ENCODE data around the gene SPPL3.

SPPL3 gene

GRCh38 chr12:120872487-120872886 is 31.7 kb downstream of the SPPL3 start:
- no peak for DNase-seq

DNA sequence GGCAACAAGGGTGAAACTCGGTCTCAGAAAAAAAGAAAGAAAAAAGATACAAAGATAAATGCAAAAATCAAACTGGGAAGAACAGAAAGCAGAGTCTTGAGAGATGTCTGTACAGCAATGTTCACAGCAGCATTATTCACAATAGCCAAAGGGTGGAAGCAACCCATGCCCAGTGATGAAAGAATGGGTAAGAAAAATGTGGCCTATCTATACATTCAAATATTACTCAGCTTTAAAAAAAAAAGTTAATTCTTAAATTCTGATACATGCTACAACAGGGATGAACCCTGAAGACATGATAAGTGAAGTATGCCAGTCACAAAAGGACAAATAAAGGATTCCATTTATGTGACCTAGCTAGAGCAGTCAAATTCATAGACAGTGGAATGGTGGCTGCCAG is 33.7 kb downstream of the SPPL3 start:
- DNase-seq, result no peak

DNA sequence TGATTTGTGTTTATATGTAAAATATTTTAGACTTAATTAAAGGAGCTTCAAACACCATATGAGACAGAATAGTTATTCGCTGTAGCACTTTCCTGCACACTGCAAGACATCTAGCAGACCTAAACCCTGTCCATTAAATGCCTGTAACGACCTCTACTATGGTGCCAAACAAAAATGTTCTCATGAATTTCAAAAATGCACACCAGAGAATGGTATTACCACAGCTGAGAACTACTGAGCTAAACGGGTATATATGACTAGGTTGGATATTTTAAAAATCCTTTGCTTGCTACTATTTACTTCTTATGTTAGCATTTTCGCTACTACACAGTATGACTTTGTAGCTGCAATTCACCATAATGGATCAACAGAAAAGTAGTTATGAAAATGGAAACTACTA is 34.8 kb downstream of the SPPL3 start:
- no peak for DNase-seq

- no peak for DNase-seq
These were observed 38.0 kb downstream of the SPPL3 start for GRCh38 chr12:120866108-120866507.

- no peak for DNase-seq
These were observed 39.1 kb downstream of the SPPL3 start for GRCh38 chr12:120865098-120865497.

DNA sequence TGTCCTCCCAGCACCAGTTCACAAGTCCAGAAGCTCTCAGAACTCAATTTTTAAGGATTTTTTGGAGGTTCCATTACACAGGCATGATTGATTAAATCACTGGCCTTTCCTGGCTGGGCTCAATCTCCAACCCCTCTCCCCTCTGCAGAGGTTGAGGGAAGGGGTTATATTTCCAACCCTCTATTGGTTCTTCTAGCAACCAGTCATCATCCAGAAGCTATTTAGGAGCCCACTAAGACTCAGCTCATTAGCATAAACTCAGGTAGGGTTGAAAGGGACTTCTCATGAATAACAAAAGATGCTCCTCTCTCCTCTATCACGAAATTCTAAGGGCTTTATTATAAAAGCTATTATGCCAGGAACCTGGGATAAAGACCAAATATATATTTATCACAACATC is 41.5 kb downstream of the SPPL3 start:
- DNase-seq, result no peak

DNA sequence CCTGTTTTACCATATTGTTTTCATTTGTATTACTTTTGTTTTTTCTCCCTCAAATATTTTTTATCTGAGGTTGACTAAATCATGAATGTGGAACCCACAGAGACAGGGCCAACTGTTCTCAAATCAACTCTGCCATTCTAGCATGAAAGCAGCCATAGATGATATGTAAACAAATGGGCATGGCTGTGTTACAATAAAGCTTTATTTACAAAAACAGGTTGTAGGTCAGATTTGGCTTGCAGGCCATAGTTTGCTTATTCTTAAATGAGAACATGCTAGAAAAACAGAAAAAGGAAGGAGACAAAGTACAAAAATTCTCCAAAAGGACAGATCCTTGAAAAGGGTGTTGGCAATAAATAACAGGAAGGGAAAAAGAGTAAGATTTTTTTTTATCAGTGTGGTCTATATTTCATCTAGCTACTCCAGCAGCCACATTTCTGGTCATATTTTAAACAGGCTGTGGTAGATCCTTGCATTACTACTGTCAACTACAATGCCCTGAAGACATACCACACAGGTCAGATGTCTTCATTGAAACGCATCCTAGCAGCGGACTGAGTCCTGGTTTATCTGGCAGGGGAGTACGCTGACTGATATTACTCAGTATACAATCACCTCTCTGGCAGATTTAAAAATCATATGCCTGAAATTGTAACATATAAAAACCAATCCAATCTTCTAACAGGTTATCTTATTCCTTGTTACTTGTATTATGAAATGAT is 42.9 kb downstream of the SPPL3 start:
- no peak for DNase-seq

DNA sequence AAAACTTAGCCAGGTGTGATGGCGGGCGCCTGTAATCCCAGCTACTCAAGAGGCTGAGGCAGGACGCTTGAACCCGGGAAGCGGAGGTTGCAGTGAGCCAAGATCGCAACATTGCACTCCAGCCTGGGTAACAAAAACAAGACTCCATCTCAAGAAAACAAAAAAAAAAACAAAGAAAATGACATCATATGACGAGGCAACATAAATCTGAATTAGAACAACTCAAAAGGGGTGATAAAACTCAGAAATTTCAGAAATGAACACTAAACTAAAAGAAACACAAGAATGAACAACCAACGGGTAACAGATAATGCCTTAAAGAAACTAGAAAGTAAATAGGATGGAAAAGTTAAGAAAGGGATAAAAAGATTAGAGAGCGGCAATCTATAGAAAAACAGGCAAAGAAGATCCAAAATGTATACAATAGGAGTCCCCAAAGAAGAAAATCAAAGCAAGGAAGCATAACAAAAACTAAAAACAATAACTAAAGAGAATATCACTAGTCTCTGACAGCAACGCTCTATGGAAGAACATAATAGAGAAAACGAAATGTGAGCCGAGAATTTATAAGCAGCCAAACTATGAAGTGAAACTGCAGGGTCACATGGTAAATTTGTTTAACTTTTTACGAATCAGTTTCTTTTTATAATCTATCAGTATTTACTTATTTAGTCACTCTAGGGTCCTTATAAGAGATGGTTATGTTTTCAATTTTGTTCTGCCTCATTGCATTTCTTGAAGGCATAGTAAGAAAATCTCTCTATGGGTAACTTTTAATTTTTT is 45.7 kb downstream of the SPPL3 start:
- DNase-seq, result no peak

- no peak for DNase-seq
These were observed 47.2 kb downstream of the SPPL3 start for GRCh38 chr12:120856980-120857379.

- DNase-seq, result no peak
These were observed 48.2 kb downstream of the SPPL3 start for GRCh38 chr12:120855823-120856588.

DNA sequence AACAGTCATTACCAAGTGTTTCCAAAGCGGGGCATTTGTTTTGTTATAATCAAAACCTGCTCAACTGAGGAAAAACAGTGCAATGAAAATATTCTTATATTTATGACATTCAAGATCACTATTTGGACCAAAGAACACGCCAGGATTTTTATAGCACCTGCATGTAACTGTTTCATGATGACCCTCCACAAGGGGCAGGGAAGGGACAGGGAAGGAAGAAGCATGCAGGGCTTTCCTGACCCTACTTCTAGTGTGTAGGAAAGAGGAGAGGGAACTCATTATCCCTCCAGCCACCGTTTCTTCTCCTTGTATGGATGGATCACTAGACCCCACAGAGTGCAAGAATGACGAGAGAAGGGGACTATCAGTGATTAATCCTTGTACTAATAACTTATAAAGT is 49.4 kb downstream of the SPPL3 start:
- no peak for DNase-seq

GRCh38 chr12:120853188-120853587 is 51.0 kb downstream of the SPPL3 start:
- DNase-seq, result no peak

DNA sequence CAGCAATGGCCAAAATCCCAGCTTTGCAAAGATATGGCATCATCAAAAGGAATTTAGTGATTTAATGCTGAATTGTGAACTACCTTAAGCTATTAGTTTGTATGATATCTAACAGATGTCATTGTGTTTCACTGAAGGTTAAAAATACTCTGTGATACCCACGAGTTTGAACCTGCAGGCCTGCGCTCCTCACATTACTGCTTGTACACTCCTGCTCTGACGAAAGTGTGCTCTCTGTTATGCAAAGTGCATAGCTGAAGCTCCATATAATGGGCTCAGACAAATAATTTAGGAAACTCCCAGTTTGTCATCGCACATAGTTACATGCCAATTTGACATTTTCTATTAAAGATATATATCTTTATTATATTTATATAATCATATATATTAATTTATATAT is 52.2 kb downstream of the SPPL3 start:
- no peak for DNase-seq

GRCh38 chr12:120851444-120851843 is 52.7 kb downstream of the SPPL3 start:
- DNase-seq, result no peak

- DNase-seq, result no peak
These were observed 54.4 kb downstream of the SPPL3 start for GRCh38 chr12:120849765-120850164.

GRCh38 chr12:120847814-120848213 is 56.3 kb downstream of the SPPL3 start:
- no peak for DNase-seq

- no peak for DNase-seq
These were observed 56.8 kb downstream of the SPPL3 start for GRCh38 chr12:120847392-120847791.

GRCh38 chr12:120846721-120847120 is 57.4 kb downstream of the SPPL3 start:
- no peak for DNase-seq

DNA sequence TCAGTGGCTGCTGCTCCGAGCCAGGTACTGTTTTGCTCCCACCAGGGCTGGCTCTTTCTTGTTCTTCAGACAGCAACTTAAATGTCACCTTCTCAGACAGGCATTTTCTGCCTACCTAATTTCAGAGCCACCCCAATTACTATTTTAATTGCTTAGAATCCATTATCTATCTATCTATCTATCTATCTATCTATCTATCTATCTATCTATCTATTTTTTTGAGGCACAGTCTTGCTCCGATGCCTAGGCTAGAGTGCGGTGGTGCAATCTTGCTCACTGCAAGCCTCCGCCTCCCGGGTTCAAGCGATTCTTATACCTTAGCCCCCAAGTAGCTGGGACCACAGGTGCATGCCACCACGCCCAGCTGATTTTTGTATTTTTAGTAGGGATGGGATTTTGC is 58.5 kb downstream of the SPPL3 start:
- no peak for DNase-seq

GRCh38 chr12:120844768-120845449 is 59.2 kb downstream of the SPPL3 start:
- no peak for DNase-seq

- DNase-seq, result no peak
These were observed 59.9 kb downstream of the SPPL3 start for GRCh38 chr12:120844297-120844696.

GRCh38 chr12:120843472-120843871 is 60.7 kb downstream of the SPPL3 start:
- no peak for DNase-seq

DNA sequence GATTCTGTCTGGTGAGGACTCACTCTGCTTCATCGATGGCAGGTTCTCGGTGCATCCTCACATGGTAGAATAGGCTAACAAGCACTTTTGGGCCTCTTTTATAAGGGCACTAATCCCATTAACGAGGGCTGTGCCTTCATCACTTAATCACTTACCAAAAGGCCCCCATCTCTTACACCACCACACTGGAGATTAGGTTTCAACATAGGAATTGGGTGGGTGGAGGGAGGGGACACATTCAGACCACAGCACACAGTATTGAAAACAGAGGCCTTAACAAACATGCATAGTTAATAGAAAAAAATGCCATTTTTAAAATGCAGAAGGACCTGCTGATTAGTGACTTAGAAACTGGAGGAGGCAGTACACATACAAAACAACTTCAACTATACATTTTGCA is 61.6 kb downstream of the SPPL3 start:
- DNase-seq, result no peak
